Measurements from ENCODE around the gene ATP9B. TPM values are rescaled to one million over a fixed set of nuclear protein-coding genes. Genes with fewer than 3 reads are reported as not detected.

The ATP9B gene
- total RNA-seq, 2 donors from 2014 or later: 29.1 to 38.1 TPM

DNA sequence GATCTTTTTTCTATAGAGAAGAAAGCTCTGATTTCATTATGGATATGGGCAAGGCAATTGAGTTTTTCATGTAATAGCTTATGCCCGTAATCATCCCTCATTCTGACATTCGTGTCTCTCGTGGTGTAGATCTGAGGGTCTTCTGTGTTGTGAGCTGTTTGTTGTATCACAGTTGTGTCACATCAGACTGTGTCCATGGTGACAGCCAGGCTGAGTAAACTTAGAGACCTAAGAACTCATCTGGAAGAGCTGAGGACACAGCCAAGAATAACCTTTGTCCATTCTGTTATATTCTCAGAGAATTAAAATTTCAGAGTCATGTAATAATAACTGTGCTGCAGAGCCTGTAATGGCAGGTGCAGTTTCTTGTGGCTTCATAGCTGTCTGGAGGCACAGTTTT is 116.5 kb downstream of the ATP9B start:
- Mint-ChIP-seq H3K4me1 (peaks cover 13% of the 10 kb centered on the region), H3K9me3 (no peaks in the 10 kb centered on the region), H3K27ac (no peak overlapping the region), H3K4me3 (no peak overlapping the region), H3K36me3 (ENCODE audit: low read depth) (no peaks in the 10 kb centered on the region), H3K27me3 (ENCODE audit: insufficient read depth) (no peaks in the 10 kb centered on the region)
- H3K4me1 ChIP-seq (ENCODE audit: control insufficient read depth, insufficient read depth, low read length): no peaks in the 10 kb centered on the region
- H3K9ac ChIP-seq (ENCODE audit: extremely low read depth, low read length, poor library complexity, severe bottlenecking): no peak overlapping the region
- H3K36me3 ChIP-seq (ENCODE audit: control insufficient read depth, insufficient read depth, low read length): no peaks in the 10 kb centered on the region
- H3K27me3 ChIP-seq (ENCODE audit: control insufficient read depth, insufficient read depth, low read length, poor library complexity, severe bottlenecking): no peaks in the 10 kb centered on the region
- no peak for DNase-seq
- no peak overlapping the region for H3K27ac ChIP-seq (ENCODE audit: low read depth, low read length)
- H3K9me3 ChIP-seq (ENCODE audit: control insufficient read depth, low read length): no peaks in the 10 kb centered on the region
- H3K4me3 ChIP-seq (ENCODE audit: low read length): no peak overlapping the region
- TF ChIP-seq, protein P1, sequence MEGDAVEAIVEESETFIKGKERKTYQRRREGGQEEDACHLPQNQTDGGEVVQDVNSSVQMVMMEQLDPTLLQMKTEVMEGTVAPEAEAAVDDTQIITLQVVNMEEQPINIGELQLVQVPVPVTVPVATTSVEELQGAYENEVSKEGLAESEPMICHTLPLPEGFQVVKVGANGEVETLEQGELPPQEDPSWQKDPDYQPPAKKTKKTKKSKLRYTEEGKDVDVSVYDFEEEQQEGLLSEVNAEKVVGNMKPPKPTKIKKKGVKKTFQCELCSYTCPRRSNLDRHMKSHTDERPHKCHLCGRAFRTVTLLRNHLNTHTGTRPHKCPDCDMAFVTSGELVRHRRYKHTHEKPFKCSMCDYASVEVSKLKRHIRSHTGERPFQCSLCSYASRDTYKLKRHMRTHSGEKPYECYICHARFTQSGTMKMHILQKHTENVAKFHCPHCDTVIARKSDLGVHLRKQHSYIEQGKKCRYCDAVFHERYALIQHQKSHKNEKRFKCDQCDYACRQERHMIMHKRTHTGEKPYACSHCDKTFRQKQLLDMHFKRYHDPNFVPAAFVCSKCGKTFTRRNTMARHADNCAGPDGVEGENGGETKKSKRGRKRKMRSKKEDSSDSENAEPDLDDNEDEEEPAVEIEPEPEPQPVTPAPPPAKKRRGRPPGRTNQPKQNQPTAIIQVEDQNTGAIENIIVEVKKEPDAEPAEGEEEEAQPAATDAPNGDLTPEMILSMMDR (conservative IDR thresholded peaks at IDR 0.05): no peak
- 82% methylated on average over 3 of the region's 3 CpGs; no CpG with 5 or more reads in 1 of the 2 experiments for WGBS, 2 experiments (ENCODE audit: insufficient coverage in 1 of 2, insufficient read length in 1 of 2)

GRCh38 chr18:79186649-79187048 is 117.5 kb downstream of the ATP9B start:
- Mint-ChIP-seq H3K27me3 (ENCODE audit: insufficient read depth) (no peaks in the 10 kb centered on the region), H3K27ac (no peak overlapping the region), H3K4me1 (peaks cover 10% of the 10 kb centered on the region), H3K4me3 (no peak overlapping the region), H3K9me3 (no peaks in the 10 kb centered on the region), H3K36me3 (ENCODE audit: low read depth) (no peaks in the 10 kb centered on the region)
- TF ChIP-seq, protein P1 (conservative IDR thresholded peaks at IDR 0.05): no peak
- Histone ChIP-seq H3K27ac (ENCODE audit: low read depth, low read length) (no peak overlapping the region), H3K4me1 (ENCODE audit: control insufficient read depth, insufficient read depth, low read length) (no peaks in the 10 kb centered on the region), H3K27me3 (ENCODE audit: control insufficient read depth, insufficient read depth, low read length, poor library complexity, severe bottlenecking) (no peaks in the 10 kb centered on the region), H3K9ac (ENCODE audit: extremely low read depth, low read length, poor library complexity, severe bottlenecking) (no peak overlapping the region), H3K9me3 (ENCODE audit: control insufficient read depth, low read length) (no peaks in the 10 kb centered on the region), H3K36me3 (ENCODE audit: control insufficient read depth, insufficient read depth, low read length) (no peaks in the 10 kb centered on the region), H3K4me3 (ENCODE audit: low read length) (no peak overlapping the region)
- DNase-seq: no peak
- 95 to 100% methylated on average over 1 to 2 of the region's 2 CpGs for WGBS, 2 experiments (ENCODE audit: insufficient coverage in 1 of 2, insufficient read length in 1 of 2)

DNA sequence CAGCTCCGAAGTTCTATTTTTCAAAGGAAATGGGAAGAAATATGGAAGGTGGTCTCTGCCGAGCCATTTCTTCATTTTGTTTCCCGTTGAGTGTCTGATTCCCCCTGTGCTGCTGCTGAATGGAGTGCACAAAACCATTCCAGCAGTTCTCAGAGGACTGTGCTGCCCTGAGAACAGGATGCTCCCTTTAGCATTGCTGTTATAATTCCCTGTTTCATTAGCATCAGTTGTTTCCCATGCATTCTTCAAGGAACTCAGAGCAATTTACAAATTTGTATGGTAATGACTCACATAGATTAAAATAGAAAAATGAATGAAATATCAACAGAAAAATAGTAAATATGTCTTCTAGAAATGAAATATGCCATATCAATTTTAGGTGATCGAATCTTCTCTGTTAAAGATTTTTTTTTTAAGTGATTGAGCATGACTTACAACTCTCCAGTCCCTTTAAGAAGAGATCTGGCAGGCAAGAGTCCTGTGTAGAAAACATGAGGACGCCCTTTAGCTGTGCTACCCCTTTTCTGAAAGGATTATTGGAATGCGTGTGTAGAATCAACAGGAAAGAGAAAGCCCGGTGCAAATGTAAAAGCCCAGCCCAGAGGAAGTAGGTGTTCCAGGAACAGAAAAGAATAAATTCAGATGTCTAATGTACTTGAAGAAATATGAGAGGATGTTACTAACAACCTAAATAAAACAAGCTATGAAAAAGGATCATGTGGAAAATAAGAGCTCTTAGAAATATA is 118.5 kb downstream of the ATP9B start:
- Histone ChIP-seq H3K27ac (ENCODE audit: low read depth, low read length) (no peak overlapping the region), H3K9me3 (ENCODE audit: control insufficient read depth, low read length) (no peaks in the 10 kb centered on the region), H3K27me3 (ENCODE audit: control insufficient read depth, insufficient read depth, low read length, poor library complexity, severe bottlenecking) (no peaks in the 10 kb centered on the region), H3K4me3 (ENCODE audit: low read length) (no peak overlapping the region), H3K4me1 (ENCODE audit: control insufficient read depth, insufficient read depth, low read length) (no peaks in the 10 kb centered on the region), H3K9ac (ENCODE audit: extremely low read depth, low read length, poor library complexity, severe bottlenecking) (no peak overlapping the region), H3K36me3 (ENCODE audit: control insufficient read depth, insufficient read depth, low read length) (no peaks in the 10 kb centered on the region)
- H3K9me3 Mint-ChIP-seq: no peaks in the 10 kb centered on the region
- TF ChIP-seq, protein P1 (conservative IDR thresholded peaks at IDR 0.05): no peak
- 92 to 93% methylated on average over 3 to 7 of the region's 7 CpGs for WGBS, 2 experiments (ENCODE audit: insufficient coverage in 1 of 2, insufficient read length in 1 of 2)
- peaks cover 1% of the 10 kb centered on the region for H3K4me1 Mint-ChIP-seq
- no peaks in the 10 kb centered on the region for H3K27me3 Mint-ChIP-seq (ENCODE audit: insufficient read depth)
- no peak overlapping the region for H3K27ac Mint-ChIP-seq
- H3K36me3 Mint-ChIP-seq (ENCODE audit: low read depth): no peaks in the 10 kb centered on the region
- no peak overlapping the region for H3K4me3 Mint-ChIP-seq
- no peak for DNase-seq

Data from endodermal cell (in vitro differentiated cells).